Astrocyte of the spinal cord (primary cell): ENCODE data around the gene THAP2.
A peak's percentile ranks its signal among the peaks of the same experiment; 100 is the strongest.
"Not testable (repeated sequence)": the region's sequence is repeated elsewhere in the genome, so short reads cannot be mapped to it uniquely, and the experiment has no call there.

Experiments used
- DNase-seq: peaks from one replicate; pipeline ENCODE4 v3.0.0; 2011; ENCODE audit warnings: low read depth, low spot score
- H3K4me3 ChIP-seq: 2 replicates; pipeline ENCODE4 v1.5.1; 2011; ENCODE audit warnings: low read depth, mild to moderate bottlenecking, low read length, moderate library complexity
- in situ Hi-C: cut with HindIII; loops from 2 replicates; pipeline ENCODE4 v1.10.0; 2017; ENCODE audit warnings: low sequenced_read_pairs
- TF ChIP-seq, protein P1 (sequence below): IDR thresholded peaks from 2 replicates; pipeline ENCODE4 v1.5.1; 2012; ENCODE audit warnings: low read depth, mild to moderate bottlenecking, low read length, inconsistent platforms

THAP2 gene

DNA sequence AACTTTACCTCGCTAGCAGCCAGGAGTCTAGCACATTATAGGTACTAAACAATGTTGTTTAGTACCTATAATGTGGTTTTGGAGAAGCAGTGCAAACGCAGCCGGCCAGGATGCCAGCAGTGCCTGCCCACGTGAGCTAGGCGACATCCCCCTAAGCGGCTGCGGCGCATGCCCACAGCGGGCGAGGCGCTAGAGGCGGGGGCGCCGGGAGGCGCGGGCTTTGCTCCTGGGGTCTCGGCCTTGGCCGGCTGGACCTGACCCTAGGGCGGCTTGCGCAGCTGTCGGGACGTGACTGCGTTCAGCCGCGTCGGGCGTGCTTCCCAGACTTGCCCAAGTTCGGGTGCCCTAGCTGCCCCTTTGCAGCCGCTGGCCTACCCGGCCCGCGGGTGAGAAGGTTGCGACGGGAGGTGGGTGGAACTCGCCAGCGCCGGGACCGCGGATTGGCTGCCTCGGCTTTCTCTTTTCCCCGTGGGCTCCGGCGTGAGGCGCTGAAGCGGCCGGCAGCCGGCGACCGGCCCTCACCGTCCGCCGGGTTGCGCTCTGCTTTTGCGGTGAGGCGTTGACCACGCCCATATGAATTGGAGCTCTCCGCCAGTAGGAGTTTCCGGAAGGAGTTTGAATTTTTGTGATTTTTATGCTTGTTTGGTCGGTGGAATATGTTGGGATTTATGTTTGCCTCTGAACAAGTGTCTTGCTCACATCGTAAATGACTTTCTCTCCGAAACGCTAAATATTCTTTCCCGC, 22.0 kb downstream of the THAP2 start, which contains the start of gene TMEM19:
TSS of gene TMEM19 (plus strand) at position 169 of the 744 bp plus-strand sequence. CDS start 599 bp downstream, outside the sequence.
- DNase-seq: peak; percentile 93
- TF ChIP-seq, protein P1, sequence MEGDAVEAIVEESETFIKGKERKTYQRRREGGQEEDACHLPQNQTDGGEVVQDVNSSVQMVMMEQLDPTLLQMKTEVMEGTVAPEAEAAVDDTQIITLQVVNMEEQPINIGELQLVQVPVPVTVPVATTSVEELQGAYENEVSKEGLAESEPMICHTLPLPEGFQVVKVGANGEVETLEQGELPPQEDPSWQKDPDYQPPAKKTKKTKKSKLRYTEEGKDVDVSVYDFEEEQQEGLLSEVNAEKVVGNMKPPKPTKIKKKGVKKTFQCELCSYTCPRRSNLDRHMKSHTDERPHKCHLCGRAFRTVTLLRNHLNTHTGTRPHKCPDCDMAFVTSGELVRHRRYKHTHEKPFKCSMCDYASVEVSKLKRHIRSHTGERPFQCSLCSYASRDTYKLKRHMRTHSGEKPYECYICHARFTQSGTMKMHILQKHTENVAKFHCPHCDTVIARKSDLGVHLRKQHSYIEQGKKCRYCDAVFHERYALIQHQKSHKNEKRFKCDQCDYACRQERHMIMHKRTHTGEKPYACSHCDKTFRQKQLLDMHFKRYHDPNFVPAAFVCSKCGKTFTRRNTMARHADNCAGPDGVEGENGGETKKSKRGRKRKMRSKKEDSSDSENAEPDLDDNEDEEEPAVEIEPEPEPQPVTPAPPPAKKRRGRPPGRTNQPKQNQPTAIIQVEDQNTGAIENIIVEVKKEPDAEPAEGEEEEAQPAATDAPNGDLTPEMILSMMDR: peak; percentile 30
- in situ Hi-C loops: no loop called here
- peak within 1 kb of the TSS; percentile 75 for H3K4me3 ChIP-seq

DNA sequence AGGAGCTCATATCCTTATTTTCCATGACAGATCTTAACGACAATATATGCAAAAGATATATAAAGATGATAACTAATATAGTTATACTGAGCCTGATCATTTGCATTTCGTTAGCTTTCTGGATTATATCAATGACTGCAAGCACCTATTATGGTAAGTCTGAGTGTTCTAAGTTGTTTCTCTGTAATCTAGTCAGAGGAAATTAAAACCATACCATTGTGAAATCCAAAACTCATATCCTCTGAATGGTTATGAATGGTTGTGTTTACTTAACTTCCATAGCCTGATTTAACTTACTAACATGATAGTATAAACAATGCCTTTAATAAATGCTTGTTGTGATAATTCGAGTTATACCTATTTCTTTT, 22.5 kb downstream of the THAP2 start:
- TF ChIP-seq, protein P1: no peak
- no peak for DNase-seq
- H3K4me3 ChIP-seq: peak overlapping the region; percentile 75
- in situ Hi-C loops: no loop called here

DNA sequence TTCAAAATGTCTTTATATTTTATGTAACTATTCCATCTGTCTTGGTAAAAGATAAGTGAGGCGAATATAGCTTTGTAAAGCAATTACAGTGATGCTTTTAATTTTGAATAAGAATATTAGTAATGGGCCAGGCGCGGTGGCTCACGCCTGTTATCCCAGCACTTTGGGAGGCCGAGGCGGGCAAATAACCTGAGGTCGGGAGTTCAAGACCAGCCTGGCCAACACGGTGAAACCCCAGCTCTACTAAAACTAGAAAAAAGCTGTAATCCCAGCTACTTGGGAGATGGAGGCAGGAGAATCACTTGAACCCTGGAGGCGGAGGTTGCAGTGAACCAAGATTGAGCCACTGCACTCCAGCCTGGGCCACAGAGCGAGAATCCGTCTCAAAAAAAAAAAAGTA, 23.1 kb downstream of the THAP2 start:
- peak overlapping the region; percentile 75 for H3K4me3 ChIP-seq
- in situ Hi-C loops, DNase-seq: not testable (repeated sequence)

DNA sequence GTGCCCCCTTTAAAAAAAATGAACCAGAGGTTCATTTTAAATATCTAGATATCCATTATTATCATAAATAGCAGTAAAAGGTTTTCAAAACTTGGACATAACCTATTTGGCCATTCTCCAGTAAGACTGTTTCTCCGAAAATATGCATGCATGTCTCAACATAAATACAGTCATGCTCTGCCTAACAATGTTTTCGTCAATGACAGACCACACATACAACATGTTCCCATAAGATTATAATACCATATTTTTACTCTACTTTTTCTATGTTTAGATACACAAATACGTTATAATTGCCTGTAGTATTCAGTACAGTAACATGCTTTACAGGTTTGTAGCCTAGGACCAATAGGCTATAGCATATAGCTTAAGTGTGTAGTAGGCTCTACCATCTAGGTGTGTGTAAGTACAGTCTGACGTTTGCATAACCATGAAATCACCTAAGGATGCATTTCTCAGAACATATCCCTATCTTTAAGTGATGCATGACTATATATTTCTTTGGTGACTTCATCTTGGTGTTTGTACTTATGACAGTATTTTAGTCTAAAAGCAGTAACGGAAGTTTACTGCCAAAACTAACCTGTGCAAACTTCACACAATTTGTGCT, 25.0 kb downstream of the THAP2 start:
- no peak for DNase-seq
- TF ChIP-seq, protein P1: no peak
- in situ Hi-C loops: no loop called here
- no peak overlapping the region for H3K4me3 ChIP-seq

DNA sequence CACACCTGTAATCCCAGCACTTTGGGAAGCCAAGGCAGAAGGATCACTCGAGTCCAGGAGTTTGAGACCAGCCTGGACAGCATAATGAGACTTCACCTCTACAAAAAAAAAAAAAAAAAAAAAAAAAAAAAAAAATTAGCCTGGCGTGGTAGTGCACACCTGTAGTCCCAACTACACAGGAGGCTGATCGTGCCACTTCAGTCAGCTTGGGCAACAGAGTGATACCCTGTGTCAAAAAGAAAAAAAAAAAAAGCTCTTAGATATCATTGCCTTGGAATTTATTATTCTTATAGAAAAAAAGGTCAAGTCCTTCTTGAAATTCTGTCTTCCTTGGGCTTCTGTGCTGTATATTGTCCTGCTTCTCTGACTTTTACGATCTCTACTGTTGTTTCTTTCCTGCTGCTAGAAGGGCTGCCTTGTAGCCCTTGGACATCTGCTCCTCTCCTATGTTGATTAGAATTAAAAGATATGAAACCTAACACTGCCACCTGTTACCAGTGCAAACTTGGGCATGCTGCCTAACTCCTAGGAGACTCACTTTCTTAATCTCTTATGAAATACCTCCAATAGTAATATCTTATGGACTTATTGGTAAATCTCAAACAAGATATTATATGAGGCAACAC, 27.5 kb downstream of the THAP2 start:
- in situ Hi-C loops: no loop called here
- DNase-seq: no peak
- TF ChIP-seq, protein P1: no peak
- no peak overlapping the region for H3K4me3 ChIP-seq

DNA sequence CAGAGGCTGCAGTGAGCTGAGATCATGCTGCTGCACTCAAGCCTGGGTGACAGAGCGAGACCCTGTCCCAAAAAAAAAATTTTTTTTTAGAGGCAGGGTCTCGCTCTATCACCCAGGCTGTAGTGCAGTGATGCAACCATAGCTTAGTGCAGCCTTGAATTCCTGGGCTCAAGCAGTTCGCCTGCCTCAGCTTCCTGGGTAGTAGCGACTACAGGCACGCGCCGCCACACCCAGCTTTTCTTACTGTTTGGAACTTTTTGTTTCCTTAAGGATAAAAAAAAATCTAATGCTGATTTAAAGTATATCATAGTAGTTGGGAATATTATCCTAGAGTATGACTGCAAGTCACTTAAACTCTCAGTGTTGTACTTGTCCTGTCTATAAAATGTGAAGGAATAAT, 29.0 kb downstream of the THAP2 start:
- TF ChIP-seq, protein P1: no peak
- H3K4me3 ChIP-seq: no peak overlapping the region
- DNase-seq: no peak
- in situ Hi-C loops: no loop called here

DNA sequence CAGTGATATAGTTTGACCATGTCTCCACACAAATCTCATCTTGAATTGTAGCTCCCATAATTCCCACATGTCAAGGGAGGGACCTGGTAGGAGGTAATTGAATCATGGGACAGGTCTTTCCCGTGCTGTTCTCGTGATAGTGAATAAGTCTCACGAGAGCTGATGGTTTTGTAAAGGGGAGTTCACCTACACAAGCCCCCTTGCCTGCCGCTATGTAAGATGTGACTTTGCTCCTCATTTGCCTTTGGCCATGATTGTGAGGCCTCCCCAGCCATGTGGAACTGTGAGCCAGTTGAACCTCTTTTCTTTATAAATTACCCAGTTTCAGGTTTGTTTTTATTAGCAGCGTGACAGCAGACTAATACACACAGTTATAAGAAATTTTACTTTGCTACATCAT, 29.6 kb downstream of the THAP2 start:
- in situ Hi-C loops, H3K4me3 ChIP-seq, DNase-seq: not testable (repeated sequence)
